BJ (cell line): Measurements from ENCODE around the gene PHC3. TPM values are rescaled to one million over a fixed set of nuclear protein-coding genes. Genes with fewer than 3 reads are reported as not detected.
"Not testable (repeated sequence)": the region's sequence is repeated elsewhere in the genome, so short reads cannot be mapped to it uniquely, and the experiment has no call there.

Experiments
- CTCF ChIA-PET: fragments of 350-600 bp; formaldehyde crosslinking; extraction: SDS; loops from one replicate; lab custom pipeline; 2021; ENCODE audit warnings: antibody characterized with exemption, inconsistent platforms; lab: Yijun Ruan, JAX
- POLR2A ChIA-PET: fragments of 300-600 bp; sonication (Branson Sonifier 250); formaldehyde crosslinking; extraction: SDS; loops from one replicate; lab custom pipeline; 2021; ENCODE audit warnings: antibody characterized with exemption; lab: Charles Lee
- DNase-seq: peaks from one replicate; pipeline ENCODE4 v3.0.0-alpha.2; 2011; ENCODE audit warnings: low read depth
- H3K27me3 ChIP-seq: 2 replicates; pipeline ENCODE4 v1.6.0; 2011; ENCODE audit warnings: low read length; ENCODE audit not compliant: control insufficient read depth, insufficient read depth
- H3K36me3 ChIP-seq: 2 replicates; pipeline ENCODE4 v1.5.1; 2011; ENCODE audit warnings: low read length; ENCODE audit not compliant: control insufficient read depth, insufficient read depth
- H3K4me3 ChIP-seq: 2 replicates; pipeline ENCODE4 v1.5.1; 2011; ENCODE audit warnings: low read depth, mild to moderate bottlenecking, control low read depth, low read length
- polyA plus RNA-seq: library from polyadenylated mRNA; depleted of rRNA; stranded (reverse); fragments of >200 nt; gene quantifications from 2 replicates; pipeline ENCODE4 v1.2.3, GENCODE V29; 2011
- TF ChIP-seq, protein P1 (sequence below): IDR thresholded peaks from 2 replicates; pipeline ENCODE4 v1.5.1; 2011; ENCODE audit warnings: low read depth, mild to moderate bottlenecking, control low read depth, inconsistent platforms, low read length, moderate library complexity; ENCODE audit not compliant: insufficient read depth

Gene PHC3
- polyA plus RNA-seq, 1 experiment = 56.2 TPM

DNA sequence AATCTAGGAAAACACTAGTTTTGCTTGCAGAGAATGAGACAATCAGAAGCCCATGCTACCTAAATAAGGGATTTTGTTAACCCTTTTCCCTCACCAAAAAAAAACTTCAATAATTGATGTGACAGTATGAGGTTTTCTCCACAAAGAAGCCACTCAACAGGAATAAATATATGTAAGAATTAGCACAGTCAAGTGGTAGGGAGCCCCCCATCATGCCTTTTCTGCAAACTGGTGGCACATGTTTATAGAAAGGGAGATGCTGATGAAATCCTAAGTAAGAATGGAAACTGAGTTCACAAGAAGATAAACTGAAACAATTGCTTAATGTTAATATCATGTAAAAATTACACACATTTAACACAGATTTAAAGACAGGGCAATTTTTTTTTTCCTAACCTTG is 51.0 kb downstream of the PHC3 start:
- Histone ChIP-seq H3K27me3 (no peaks in the 10 kb centered on the region), H3K4me3 (no peak overlapping the region), H3K36me3 (peaks cover 8% of the 10 kb centered on the region)
- ChIA-PET CTCF (no interaction called here), POLR2A (no interaction called here)
- TF ChIP-seq, protein P1, sequence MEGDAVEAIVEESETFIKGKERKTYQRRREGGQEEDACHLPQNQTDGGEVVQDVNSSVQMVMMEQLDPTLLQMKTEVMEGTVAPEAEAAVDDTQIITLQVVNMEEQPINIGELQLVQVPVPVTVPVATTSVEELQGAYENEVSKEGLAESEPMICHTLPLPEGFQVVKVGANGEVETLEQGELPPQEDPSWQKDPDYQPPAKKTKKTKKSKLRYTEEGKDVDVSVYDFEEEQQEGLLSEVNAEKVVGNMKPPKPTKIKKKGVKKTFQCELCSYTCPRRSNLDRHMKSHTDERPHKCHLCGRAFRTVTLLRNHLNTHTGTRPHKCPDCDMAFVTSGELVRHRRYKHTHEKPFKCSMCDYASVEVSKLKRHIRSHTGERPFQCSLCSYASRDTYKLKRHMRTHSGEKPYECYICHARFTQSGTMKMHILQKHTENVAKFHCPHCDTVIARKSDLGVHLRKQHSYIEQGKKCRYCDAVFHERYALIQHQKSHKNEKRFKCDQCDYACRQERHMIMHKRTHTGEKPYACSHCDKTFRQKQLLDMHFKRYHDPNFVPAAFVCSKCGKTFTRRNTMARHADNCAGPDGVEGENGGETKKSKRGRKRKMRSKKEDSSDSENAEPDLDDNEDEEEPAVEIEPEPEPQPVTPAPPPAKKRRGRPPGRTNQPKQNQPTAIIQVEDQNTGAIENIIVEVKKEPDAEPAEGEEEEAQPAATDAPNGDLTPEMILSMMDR = no peak
- DNase-seq = no peak

GRCh38 chr3:170128977-170129431 is 52.5 kb downstream of the PHC3 start:
- no peaks in the 10 kb centered on the region for H3K27me3 ChIP-seq
- ChIA-PET POLR2A (interaction anchor here (0.5 kb wide), 1 partner anchor 9 kb away, joined by 11 read pairs; no protein-coding TSS in a partner anchor), CTCF (interaction anchor here (1.1 kb wide), 1 partner anchor 11 kb away, joined by 4 read pairs; no protein-coding TSS in a partner anchor)
- DNase-seq = no peak
- peaks cover 8% of the 10 kb centered on the region for H3K36me3 ChIP-seq
- TF ChIP-seq, protein P1 = no peak
- H3K4me3 ChIP-seq = no peak overlapping the region

DNA sequence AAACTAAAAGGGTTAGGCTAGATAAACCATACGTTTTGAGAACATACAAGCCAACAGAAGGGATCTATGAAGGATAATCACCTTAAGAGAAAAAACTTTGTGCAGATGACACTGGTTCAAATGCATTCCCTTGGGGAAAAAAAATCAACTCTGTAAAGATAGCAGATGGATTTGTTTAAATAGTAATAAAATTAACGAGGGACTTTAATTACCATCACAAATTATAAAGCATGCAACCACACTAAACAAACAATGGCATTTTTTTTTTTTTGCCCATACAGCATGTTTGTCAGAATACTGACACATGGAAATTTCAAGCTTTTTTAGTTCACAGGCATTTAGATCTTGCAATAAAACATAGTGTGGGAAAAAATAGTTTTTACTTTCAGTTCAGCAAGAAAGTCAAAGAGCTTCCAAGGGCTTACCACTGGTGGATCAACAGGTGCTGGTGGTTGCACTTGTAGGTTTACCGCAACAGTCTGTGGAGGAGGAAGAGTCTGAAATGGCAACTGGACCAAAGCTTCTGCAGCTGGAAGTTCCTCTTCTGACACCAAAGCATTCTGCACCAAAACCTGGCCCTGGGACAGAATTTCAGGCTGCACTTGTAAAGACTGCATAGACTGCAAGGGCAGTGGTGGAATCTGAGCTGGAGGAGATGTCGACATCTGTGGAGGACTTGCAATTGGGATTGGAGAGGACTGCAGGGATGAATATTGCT is 53.1 kb downstream of the PHC3 start:
- CTCF ChIA-PET = interaction anchor here (0.7 to 1.1 kb wide), 2 partner anchors 10 to 23 kb away, joined by 3 to 4 read pairs; no protein-coding TSS in a partner anchor
- TF ChIP-seq, protein P1 = no peak

DNA sequence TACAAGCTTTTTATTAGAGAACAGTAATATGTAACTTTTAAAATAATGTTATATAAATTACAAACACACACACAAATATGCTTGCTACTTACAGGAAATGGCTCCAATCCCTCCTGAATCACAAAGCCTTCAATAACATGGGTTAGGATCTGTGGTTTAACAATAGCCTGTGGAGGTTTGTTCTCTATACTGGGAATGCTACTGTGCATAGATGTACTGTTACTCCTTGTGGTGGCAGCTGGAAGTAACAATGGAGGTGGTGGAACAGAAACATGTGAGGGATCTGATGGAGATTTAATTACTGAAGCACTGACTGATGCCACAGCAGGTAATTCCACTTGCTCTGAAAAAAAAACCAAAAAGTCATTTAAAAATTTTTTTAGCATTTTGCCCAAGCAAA is 64.4 kb downstream of the PHC3 start:
- DNase-seq = no peak
- ChIA-PET CTCF (interaction anchor here (1.0 kb wide), 2 partner anchors 46 to 695 kb away, joined by 3 read pairs; no protein-coding TSS in a partner anchor), POLR2A (no interaction called here)
- no peak overlapping the region for H3K4me3 ChIP-seq
- no peaks in the 10 kb centered on the region for H3K27me3 ChIP-seq
- TF ChIP-seq, protein P1 = peak; percentile 31; the same call in 1 of the 2 replicates
- H3K36me3 ChIP-seq = peaks cover 10% of the 10 kb centered on the region; the same call in 1 of the 2 replicates

More for the DNA sequence above, 53.1 kb downstream of the PHC3 start:
- Histone ChIP-seq H3K27me3 (no peaks in the 10 kb centered on the region), H3K4me3 (no peak overlapping the region), H3K36me3 (peaks cover 7% of the 10 kb centered on the region)
- POLR2A ChIA-PET = interaction anchor here (0.5 kb wide), 1 partner anchor 10 kb away, joined by 11 read pairs; no protein-coding TSS in a partner anchor
- peak; percentile 28 for DNase-seq

DNA sequence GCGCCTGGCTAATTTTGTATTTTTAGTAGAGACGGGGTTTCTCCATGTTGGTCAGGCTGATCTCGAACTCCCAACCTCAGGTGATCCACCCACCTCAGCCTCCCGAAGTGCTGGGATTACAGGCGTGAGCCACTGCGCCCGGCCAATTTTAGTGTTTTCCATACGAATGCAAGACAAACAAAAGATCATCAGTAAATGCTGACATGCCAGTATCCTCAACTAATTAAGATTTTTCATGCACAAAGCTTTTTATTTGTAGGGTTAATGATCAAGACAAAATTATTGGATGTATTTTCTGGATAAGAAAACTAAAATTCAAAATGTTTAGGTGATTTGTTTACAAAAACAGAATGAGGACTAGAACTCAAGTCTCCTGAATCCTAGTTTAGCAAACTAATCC is 67.4 kb downstream of the PHC3 start:
- H3K36me3 ChIP-seq, H3K4me3 ChIP-seq, DNase-seq, CTCF ChIA-PET, POLR2A ChIA-PET, H3K27me3 ChIP-seq: not testable (repeated sequence)
